GM12891 (cell line): ENCODE results near the gene ZNF616.

ENCODE experiments used
- PAX5 ChIP-seq: IDR thresholded peaks from 2 replicates; pipeline ENCODE4 v1.6.1; 2011; ENCODE audit warnings: low read length, moderate library complexity, mild to moderate bottlenecking; ENCODE audit not compliant: insufficient read depth, severe bottlenecking
- POLR2A ChIP-seq: IDR thresholded peaks from 2 replicates; pipeline ENCODE4 v1.6.1; 2011; ENCODE audit warnings: low read depth, low read length, control low read depth
- POLR2AphosphoS5 ChIP-seq: IDR thresholded peaks from 2 replicates; pipeline ENCODE4 v1.6.1; 2011; ENCODE audit warnings: low read depth, low read length, control low read depth
- POU2F2 ChIP-seq: IDR thresholded peaks from 2 replicates; pipeline ENCODE4 v1.6.1; 2011; ENCODE audit warnings: low read depth, mild to moderate bottlenecking, control low read depth, low read length, moderate library complexity
- SPI1 ChIP-seq: IDR thresholded peaks from 2 replicates; pipeline ENCODE4 v1.6.1; 2011; ENCODE audit warnings: low read depth, low read length, control low read depth
- TAF1 ChIP-seq: IDR thresholded peaks from 2 replicates; pipeline ENCODE4 v1.6.1; 2011; ENCODE audit warnings: low read depth, low read length, control low read depth

GRCh38 chr19:52120286-52120685 lies 19.5 kb downstream of the ZNF616 start:
- no peak for TF ChIP-seq TAF1
- TF ChIP-seq POLR2AphosphoS5 = no peak
- no peak for TF ChIP-seq POLR2A
- TF ChIP-seq SPI1 = no peak
- no peak for TF ChIP-seq PAX5
- TF ChIP-seq POU2F2 = no peak
